Measurements from ENCODE around the gene RSPO4. TPM values are rescaled to one million over a fixed set of nuclear protein-coding genes. Genes with fewer than 3 reads are reported as not detected.

Gene RSPO4
- total RNA-seq, 1 experiment from 2014 or later = not detected

DNA sequence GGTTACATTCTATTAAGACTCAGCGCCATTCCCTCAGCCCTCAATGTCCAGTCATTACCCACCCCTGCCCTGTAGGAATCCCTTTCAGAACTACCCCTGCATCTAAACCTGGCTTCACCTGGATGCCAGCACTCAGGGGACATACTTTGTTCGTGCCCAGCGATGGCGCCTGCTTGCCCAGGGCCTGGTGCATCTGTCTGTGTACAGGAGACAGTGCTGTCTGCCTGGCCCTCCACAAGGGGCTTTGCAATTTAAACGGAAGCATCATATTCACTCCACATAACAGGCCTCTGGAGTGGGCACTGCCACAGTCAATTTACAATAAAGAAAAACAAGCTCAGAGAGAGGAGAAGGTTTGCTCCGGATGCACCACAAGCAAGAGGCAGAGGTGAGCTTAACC lies 4.6 kb downstream of the RSPO4 start:
- H3K4me2 ChIP-seq = no peak overlapping the region
- no TSS peak for BruUV-seq (replicated peaks)
- DNase-seq = no peak
- H3K36me3 ChIP-seq (ENCODE audit: low read depth) = no peaks in the 10 kb centered on the region
- no peak overlapping the region for H3K4me3 ChIP-seq
- no peaks in the 10 kb centered on the region for H3F3A ChIP-seq (ENCODE audit: insufficient read depth, low read depth)
- TF ChIP-seq, protein P1, sequence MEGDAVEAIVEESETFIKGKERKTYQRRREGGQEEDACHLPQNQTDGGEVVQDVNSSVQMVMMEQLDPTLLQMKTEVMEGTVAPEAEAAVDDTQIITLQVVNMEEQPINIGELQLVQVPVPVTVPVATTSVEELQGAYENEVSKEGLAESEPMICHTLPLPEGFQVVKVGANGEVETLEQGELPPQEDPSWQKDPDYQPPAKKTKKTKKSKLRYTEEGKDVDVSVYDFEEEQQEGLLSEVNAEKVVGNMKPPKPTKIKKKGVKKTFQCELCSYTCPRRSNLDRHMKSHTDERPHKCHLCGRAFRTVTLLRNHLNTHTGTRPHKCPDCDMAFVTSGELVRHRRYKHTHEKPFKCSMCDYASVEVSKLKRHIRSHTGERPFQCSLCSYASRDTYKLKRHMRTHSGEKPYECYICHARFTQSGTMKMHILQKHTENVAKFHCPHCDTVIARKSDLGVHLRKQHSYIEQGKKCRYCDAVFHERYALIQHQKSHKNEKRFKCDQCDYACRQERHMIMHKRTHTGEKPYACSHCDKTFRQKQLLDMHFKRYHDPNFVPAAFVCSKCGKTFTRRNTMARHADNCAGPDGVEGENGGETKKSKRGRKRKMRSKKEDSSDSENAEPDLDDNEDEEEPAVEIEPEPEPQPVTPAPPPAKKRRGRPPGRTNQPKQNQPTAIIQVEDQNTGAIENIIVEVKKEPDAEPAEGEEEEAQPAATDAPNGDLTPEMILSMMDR (conservative IDR thresholded peaks at IDR 0.05) = no peak
- no peak for TF ChIP-seq EZH2 (IDR thresholded peaks at IDR 0.05; ENCODE audit: low read depth)
- H3K27ac ChIP-seq = no peak overlapping the region
- ChIA-PET CTCF (no interaction called here), POLR2A (ENCODE audit: unreplicated experiment) (no interaction called here)
- no peaks in the 10 kb centered on the region for H3K4me1 ChIP-seq (replicated peaks; ENCODE audit: insufficient read depth)
- H3K9me2 ChIP-seq (ENCODE audit: insufficient read depth) = no peaks in the 10 kb centered on the region
- H2AFZ ChIP-seq = no peak overlapping the region
- no peaks in the 10 kb centered on the region for H3K79me2 ChIP-seq (ENCODE audit: low read depth)
- H3K9me3 ChIP-seq (ENCODE audit: insufficient read depth, low read depth) = no peaks in the 10 kb centered on the region
- H3K27me3 ChIP-seq (ENCODE audit: insufficient read depth, low read depth) = peaks cover 80% of the 10 kb centered on the region
- intact Hi-C loops (cut with micrococcal nuclease; ENCODE audit: unreplicated experiment) = no loop called here
- H4K20me1 ChIP-seq (ENCODE audit: insufficient read depth) = no peaks in the 10 kb centered on the region

DNA sequence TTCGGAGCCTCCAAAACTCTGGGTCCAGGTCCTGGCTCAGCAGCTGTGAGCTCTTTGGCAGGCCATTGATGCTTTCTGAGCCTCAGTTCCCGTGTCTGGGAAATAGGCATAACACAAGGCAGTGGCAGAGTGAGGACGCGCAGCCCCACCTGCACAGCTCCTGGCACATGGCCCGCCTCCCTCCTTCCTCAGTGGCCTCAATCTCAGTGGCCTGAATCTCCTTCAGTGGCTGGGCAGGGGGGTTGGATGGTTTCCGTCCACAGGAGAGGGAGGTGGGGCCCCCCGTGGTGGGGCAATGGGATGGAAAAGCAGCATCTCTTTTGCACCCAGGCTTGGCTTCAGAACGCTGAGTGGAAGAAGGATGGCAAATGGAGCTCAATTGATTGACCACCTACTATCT lies 5.1 kb downstream of the RSPO4 start:
- DNase-seq = no peak
- CTCF ChIA-PET = no interaction called here
- peaks cover 84% of the 10 kb centered on the region for H3K27me3 ChIP-seq (ENCODE audit: insufficient read depth, low read depth)
- POLR2A ChIA-PET (ENCODE audit: unreplicated experiment) = no interaction called here
- H3K27ac ChIP-seq = no peak overlapping the region
- no peaks in the 10 kb centered on the region for H3K4me1 ChIP-seq (replicated peaks; ENCODE audit: insufficient read depth)
- H3K9me2 ChIP-seq (ENCODE audit: insufficient read depth) = no peaks in the 10 kb centered on the region
- intact Hi-C loops (cut with micrococcal nuclease; ENCODE audit: unreplicated experiment) = no loop called here
- no peak overlapping the region for H3K4me3 ChIP-seq
- H3F3A ChIP-seq (ENCODE audit: insufficient read depth, low read depth) = no peaks in the 10 kb centered on the region
- H2AFZ ChIP-seq = no peak overlapping the region
- H3K4me2 ChIP-seq = no peak overlapping the region
- H4K20me1 ChIP-seq (ENCODE audit: insufficient read depth) = no peaks in the 10 kb centered on the region
- H3K36me3 ChIP-seq (ENCODE audit: low read depth) = no peaks in the 10 kb centered on the region
- no peaks in the 10 kb centered on the region for H3K79me2 ChIP-seq (ENCODE audit: low read depth)
- BruUV-seq (replicated peaks) = no TSS peak
- TF ChIP-seq, protein P1 (conservative IDR thresholded peaks at IDR 0.05) = no peak
- no peak for TF ChIP-seq EZH2 (IDR thresholded peaks at IDR 0.05; ENCODE audit: low read depth)
- no peaks in the 10 kb centered on the region for H3K9me3 ChIP-seq (ENCODE audit: insufficient read depth, low read depth)

DNA sequence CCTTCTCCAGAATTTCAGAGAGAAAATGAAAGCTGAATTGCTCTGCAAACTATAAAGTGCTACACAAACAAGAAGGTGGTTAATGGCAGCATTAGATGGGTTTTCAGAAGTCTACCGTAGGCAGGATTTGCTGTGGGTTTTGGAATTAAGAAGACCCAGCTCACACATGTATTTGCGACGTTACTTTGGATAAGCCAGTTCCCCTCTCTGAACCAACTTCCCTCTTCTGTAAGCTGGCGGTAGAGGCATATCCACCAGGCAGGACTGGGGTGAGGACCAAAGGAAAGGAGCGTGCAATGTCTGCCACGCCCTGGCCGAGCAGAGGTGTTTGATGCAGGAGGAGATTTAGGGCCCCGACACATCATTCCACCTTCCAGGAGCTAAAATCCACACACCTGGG lies 6.9 kb downstream of the RSPO4 start:
- ChIA-PET CTCF (no interaction called here), POLR2A (ENCODE audit: unreplicated experiment) (no interaction called here)
- no peak for DNase-seq
- Histone ChIP-seq H3K36me3 (ENCODE audit: low read depth) (no peaks in the 10 kb centered on the region), H3K27me3 (ENCODE audit: insufficient read depth, low read depth) (peaks cover 93% of the 10 kb centered on the region), H3F3A (ENCODE audit: insufficient read depth, low read depth) (no peaks in the 10 kb centered on the region), H3K4me3 (no peak overlapping the region), H3K27ac (no peak overlapping the region), H3K9me3 (ENCODE audit: insufficient read depth, low read depth) (no peaks in the 10 kb centered on the region), H4K20me1 (ENCODE audit: insufficient read depth) (no peaks in the 10 kb centered on the region), H2AFZ (no peak overlapping the region), H3K79me2 (ENCODE audit: low read depth) (no peaks in the 10 kb centered on the region), H3K4me2 (no peak overlapping the region), H3K4me1 (replicated peaks; ENCODE audit: insufficient read depth) (no peaks in the 10 kb centered on the region), H3K9me2 (ENCODE audit: insufficient read depth) (no peaks in the 10 kb centered on the region)
- TF ChIP-seq, protein P1 (conservative IDR thresholded peaks at IDR 0.05) = no peak
- no peak for TF ChIP-seq EZH2 (IDR thresholded peaks at IDR 0.05; ENCODE audit: low read depth)
- intact Hi-C loops (cut with micrococcal nuclease; ENCODE audit: unreplicated experiment) = no loop called here
- no TSS peak for BruUV-seq (replicated peaks)

Measured in PC-9 (cell line).